Activated CD4-positive, alpha-beta T cell treated with anti-CD3 and anti-CD28 coated beads for 24 hours (primary cell): Measurements from ENCODE around the gene CSNK1E.

ENCODE experiments used
- DNase-seq, 2 donors: peaks; one replicate each; pipeline ENCODE4 v3.0.0-alpha.2; 2020; ENCODE audit warnings: low read depth in 2 of 2

Gene CSNK1E

DNA sequence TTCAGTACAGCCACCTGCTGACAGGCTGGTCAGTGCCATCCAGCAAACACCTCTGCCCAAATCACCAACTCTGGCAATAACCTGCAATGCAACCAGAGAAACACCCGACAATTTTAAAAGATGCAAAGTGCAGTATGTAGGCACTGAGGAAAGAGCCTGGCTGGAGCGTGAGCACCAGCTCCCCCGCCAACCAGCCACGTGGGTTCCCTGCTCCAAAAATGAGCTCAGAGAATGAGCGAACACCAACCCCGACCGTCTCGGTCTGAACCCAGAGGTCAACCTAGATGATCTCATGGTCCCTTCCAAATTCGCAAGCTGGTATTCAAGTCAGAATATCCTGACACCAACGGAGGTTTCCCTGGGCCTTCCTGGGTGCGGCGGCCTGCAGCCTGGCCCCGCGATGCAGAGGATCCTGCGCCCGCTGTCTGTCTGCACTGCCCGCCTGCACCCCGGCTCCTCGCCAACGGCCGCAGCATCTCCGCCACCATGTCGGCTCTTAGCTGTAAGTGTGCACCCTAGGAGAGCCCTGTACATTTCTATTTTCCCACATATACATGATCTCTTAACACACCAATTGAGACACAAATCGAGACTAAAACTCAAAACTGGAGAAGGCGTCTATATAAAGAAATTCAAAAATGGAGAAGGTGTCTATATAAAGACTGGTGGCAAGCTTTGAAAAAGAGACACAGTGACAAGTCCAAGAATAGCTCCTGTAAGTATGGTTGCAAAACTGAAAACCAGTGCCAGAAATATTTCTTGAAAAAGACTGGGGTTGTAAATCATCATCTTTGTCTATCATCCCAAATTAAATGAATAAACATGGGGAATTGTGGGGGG, 67.2 kb downstream of the CSNK1E start:
- DNase-seq: no peak

DNA sequence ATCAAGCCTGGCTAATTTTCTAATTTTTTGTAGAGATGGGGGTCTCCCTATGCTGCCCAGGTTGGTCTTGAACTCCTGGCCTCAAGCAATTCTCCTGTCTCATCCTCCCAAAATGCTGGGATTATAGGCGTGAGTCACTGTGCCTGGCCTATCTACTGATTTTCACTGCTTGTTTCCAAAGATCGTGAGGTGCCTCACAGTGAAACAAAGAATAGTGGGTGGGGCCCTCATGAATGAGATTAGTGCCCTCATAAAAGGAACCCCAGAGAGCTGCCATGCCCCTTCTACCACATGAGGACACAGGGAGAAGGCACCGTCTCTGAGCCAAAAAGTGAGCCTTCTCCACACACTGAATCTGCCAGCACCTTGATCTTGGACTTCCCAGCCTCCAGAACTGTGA, 67.9 kb downstream of the CSNK1E start:
- no peak for DNase-seq

GRCh38 chr22:38248280-38248679, 69.0 kb downstream of the CSNK1E start:
- DNase-seq: no peak

- no peak for DNase-seq
These were observed 69.5 kb downstream of the CSNK1E start for GRCh38 chr22:38247713-38248112.

DNA sequence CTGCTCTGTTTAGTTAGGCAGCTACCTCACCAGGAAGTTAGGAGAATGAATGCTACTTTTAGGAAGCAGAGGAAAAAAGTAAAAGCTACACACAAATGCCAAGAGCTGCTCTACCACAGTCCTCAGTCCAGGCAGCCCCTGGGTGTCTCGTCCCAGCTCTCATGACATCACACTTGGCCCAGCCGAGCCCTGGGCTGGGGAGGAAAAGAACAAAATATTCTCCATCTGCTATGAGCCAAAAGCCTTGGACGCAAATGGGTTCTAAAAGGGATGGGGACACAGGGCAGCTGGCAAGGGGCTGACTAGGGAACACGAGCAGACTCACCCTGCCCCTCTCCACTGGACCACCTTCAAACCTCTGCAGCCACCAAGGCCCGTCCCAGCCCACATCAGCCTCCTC, 70.5 kb downstream of the CSNK1E start:
- DNase-seq: no peak

DNA sequence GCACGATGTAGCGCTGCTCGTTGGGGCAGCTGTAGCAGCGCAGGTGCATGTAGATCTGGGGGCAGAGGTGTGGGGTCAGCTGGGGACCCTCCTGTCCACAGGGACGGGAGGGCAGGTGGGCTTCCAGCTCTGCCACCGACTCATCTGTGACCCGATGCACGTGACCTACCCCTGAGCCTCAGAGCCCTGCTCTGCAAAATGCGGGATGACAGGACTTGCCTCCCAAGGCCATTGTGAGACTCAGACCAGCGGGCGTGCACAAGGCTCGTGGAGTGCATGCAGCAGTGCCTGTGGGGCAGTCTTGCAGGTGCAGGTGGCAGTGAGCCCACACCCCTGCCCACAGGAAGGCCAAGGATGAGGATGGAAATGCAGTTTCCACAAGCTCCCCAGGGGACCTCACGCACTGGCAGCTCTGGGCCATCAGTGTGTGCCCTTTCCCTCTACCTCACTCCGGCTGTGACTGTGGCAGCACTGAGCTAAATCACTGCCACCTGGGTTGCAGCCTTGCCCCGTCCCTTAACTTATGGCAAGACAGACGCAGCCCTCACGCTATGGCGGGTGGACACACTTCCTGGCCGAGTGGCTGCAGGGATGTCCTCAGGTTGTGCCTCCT, 71.1 kb downstream of the CSNK1E start:
- no peak for DNase-seq

DNA sequence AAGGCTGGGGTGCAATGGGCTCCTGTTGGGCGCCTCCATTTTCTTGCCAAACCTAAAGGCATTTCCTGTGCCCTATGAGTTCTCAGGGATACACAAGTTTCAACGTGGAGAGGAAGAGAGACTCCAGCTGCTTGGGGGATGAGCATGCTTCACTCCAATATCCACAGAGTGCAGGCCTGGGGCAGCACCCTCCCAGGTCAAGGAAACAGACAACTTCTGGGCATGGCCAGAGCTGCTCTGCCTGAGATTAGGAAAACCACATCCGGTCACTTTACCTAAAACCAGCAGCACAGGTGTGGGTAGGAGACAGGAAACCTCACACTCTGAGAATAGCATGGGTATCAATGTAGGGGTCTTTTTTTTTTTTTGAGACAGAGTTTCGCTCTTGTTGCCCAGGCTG, 73.1 kb downstream of the CSNK1E start:
- no peak for DNase-seq

- no peak for DNase-seq
These were observed 74.0 kb downstream of the CSNK1E start for GRCh38 chr22:38243007-38243765.

DNA sequence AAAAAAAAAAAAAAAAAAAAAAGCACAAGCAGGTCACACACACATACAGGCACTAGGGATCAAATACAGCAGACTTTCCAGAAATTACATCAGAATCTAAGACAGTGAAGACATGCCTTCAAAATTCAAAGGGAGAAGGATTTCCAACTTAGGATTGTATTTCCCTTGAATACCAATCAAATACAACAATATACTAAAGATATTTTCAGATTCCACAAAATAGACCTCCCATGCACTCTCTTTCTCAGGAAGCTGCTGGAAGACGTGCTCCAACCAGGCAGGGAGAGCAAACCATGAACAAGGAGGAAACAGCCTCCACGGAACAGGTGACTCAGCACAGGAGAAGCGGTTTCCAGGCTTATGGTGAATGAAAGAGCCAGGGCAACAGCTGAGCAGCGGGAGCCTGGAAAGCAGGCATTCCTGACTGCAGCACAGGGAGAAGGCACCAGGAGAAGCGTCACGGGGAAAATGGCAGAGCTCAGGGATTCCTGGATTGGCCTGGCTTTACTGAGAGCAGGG, 76.4 kb downstream of the CSNK1E start:
- DNase-seq: no peak
